OCI-LY3 (cell line): ENCODE data around the gene FMNL2.

Experiments used
- EZH2phosphoT487 ChIP-seq: fragments of 200-600 bp; shearing (Covaris generic); IDR thresholded peaks from 2 replicates; pipeline ENCODE4 v1.6.1; 2018; ENCODE audit warnings: antibody characterized with exemption, mixed run types, low read depth
- TF ChIP-seq, protein P1 (sequence below): fragments of 200-600, 300-600 bp; sonication (generic); IDR thresholded peaks from 2 replicates; pipeline ENCODE4 v1.5.1; 2014; ENCODE audit warnings: antibody characterized with exemption, low read length, low read depth

DNA sequence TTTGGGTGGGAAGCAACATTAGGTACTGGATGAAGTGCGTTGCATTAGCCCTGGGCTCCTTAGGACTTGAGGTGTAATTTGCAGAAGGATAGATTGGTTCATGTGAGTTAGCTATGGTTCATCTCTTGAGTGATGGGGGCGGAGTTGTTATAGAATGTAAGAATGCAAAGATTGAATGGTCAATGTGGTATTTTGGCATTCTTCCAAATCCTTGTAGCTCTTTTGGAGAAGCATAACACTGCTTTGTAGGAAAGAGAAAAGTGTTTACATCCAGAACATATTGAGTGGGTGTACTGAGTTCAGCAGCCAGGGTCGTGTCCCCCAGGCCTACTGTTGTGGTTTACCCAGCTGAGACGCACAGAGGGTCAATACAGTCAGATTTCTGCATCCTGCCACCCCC, 173.5 kb downstream of the FMNL2 start:
- TF ChIP-seq, protein P1, sequence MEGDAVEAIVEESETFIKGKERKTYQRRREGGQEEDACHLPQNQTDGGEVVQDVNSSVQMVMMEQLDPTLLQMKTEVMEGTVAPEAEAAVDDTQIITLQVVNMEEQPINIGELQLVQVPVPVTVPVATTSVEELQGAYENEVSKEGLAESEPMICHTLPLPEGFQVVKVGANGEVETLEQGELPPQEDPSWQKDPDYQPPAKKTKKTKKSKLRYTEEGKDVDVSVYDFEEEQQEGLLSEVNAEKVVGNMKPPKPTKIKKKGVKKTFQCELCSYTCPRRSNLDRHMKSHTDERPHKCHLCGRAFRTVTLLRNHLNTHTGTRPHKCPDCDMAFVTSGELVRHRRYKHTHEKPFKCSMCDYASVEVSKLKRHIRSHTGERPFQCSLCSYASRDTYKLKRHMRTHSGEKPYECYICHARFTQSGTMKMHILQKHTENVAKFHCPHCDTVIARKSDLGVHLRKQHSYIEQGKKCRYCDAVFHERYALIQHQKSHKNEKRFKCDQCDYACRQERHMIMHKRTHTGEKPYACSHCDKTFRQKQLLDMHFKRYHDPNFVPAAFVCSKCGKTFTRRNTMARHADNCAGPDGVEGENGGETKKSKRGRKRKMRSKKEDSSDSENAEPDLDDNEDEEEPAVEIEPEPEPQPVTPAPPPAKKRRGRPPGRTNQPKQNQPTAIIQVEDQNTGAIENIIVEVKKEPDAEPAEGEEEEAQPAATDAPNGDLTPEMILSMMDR, result no peak
- no peak for TF ChIP-seq EZH2phosphoT487
